GM18517 (cell line): ENCODE data around the gene STK32B.

Experiments
- ATAC-seq: cut with Tn5 transposase; IDR thresholded peaks from one replicate; pipeline ENCODE4 v1.9.1; 2021; ENCODE audit warnings: mild to moderate bottlenecking, moderate library complexity; ENCODE audit not compliant: unreplicated experiment

Gene STK32B

GRCh38 chr4:5497489-5497888 is 446.2 kb downstream of the STK32B start:
- no peak for ATAC-seq

GRCh38 chr4:5500165-5500564 is 448.9 kb downstream of the STK32B start:
- no peak for ATAC-seq

GRCh38 chr4:5503336-5503936 is 452.2 kb downstream of the STK32B start:
- no peak for ATAC-seq

- no peak for ATAC-seq
Measured at GRCh38 chr4:5504486-5504885, 453.2 kb downstream of the STK32B start.

- no peak for ATAC-seq
Measured at GRCh38 chr4:5510504-5510903, 459.2 kb downstream of the STK32B start.

GRCh38 chr4:5511791-5512190 is 460.5 kb downstream of the STK32B start:
- no peak for ATAC-seq

- ATAC-seq = no peak
Measured at GRCh38 chr4:5515646-5516045, 464.4 kb downstream of the STK32B start.

GRCh38 chr4:5517372-5517771 is 466.1 kb downstream of the STK32B start:
- ATAC-seq = no peak

GRCh38 chr4:5524446-5525299 is 473.4 kb downstream of the STK32B start:
- no peak for ATAC-seq

- no peak for ATAC-seq
Measured at GRCh38 chr4:5526080-5526846, 475.0 kb downstream of the STK32B start.

- ATAC-seq = no peak
Measured at GRCh38 chr4:5527211-5527610, 475.9 kb downstream of the STK32B start.

GRCh38 chr4:5528031-5528436 is 476.8 kb downstream of the STK32B start:
- ATAC-seq = no peak

GRCh38 chr4:5532100-5532499 is 480.8 kb downstream of the STK32B start:
- ATAC-seq = no peak

- ATAC-seq = no peak
Measured at GRCh38 chr4:5539584-5539983, 488.3 kb downstream of the STK32B start.

GRCh38 chr4:5541169-5541568 is 489.9 kb downstream of the STK32B start:
- no peak for ATAC-seq

GRCh38 chr4:5543681-5544080 is 492.4 kb downstream of the STK32B start:
- ATAC-seq = no peak

GRCh38 chr4:5544762-5545161 is 493.5 kb downstream of the STK32B start:
- no peak for ATAC-seq

- ATAC-seq = no peak
Measured at GRCh38 chr4:5545271-5545670, 494.0 kb downstream of the STK32B start.

GRCh38 chr4:5547651-5548249 is 496.5 kb downstream of the STK32B start:
- ATAC-seq = no peak
